ENCODE measurements around the gene NCKIPSD.

The NCKIPSD gene

GRCh38 chr3:48679411-48680391 lies 6.0 kb downstream of the NCKIPSD start:
- no peak for DNase-seq (ENCODE audit: low read depth in 3 of 3, low spot score in 1 of 3)

GRCh38 chr3:48678566-48679380 lies 6.9 kb downstream of the NCKIPSD start:
- DNase-seq (ENCODE audit: low read depth in 3 of 3, low spot score in 1 of 3) = no peak

GRCh38 chr3:48678056-48678455 lies 7.7 kb downstream of the NCKIPSD start:
- no peak for DNase-seq (ENCODE audit: low read depth in 3 of 3, low spot score in 1 of 3)

- DNase-seq (ENCODE audit: low read depth in 3 of 3, low spot score in 1 of 3) = no peak
These were observed 11.2 kb downstream of the NCKIPSD start for GRCh38 chr3:48674505-48674904.

GRCh38 chr3:48672522-48672921 lies 13.2 kb downstream of the NCKIPSD start:
- DNase-seq (ENCODE audit: low read depth in 3 of 3, low spot score in 1 of 3) = no peak

- no peak for DNase-seq (ENCODE audit: low read depth in 3 of 3, low spot score in 1 of 3)
These were observed 20.8 kb downstream of the NCKIPSD start for GRCh38 chr3:48664929-48665328.

GRCh38 chr3:48664313-48664644 lies 21.4 kb downstream of the NCKIPSD start:
- no peak for DNase-seq (ENCODE audit: low read depth in 3 of 3, low spot score in 1 of 3)

GRCh38 chr3:48663489-48664312 lies 22.0 kb downstream of the NCKIPSD start:
- peak; percentile 51 to 72 (median 67) for DNase-seq (ENCODE audit: low read depth in 3 of 3, low spot score in 1 of 3)

- peak in 1 of 3 donors; percentile 26 for DNase-seq (ENCODE audit: low read depth in 3 of 3, low spot score in 1 of 3)
These were observed 22.8 kb downstream of the NCKIPSD start, which contains the start of gene CELSR3 for GRCh38 chr3:48662753-48663488. CELSR3 (minus strand) TSS chr3:48662886; CDS start chr3:48662634, 252 bp downstream.

GRCh38 chr3:48662145-48662752 lies 23.5 kb downstream of the NCKIPSD start:
- DNase-seq (ENCODE audit: low read depth in 3 of 3, low spot score in 1 of 3) = no peak

- peak; percentile 31 to 70 (median 56) for DNase-seq (ENCODE audit: low read depth in 3 of 3, low spot score in 1 of 3)
These were observed 24.1 kb downstream of the NCKIPSD start for GRCh38 chr3:48661501-48662144.

- no peak for DNase-seq (ENCODE audit: low read depth in 3 of 3, low spot score in 1 of 3)
These were observed 24.8 kb downstream of the NCKIPSD start for GRCh38 chr3:48660800-48661400.

- DNase-seq (ENCODE audit: low read depth in 3 of 3, low spot score in 1 of 3) = no peak
These were observed 28.9 kb downstream of the NCKIPSD start for GRCh38 chr3:48656841-48657281.

- peak; percentile 61 to 82 (median 70) for DNase-seq (ENCODE audit: low read depth in 3 of 3, low spot score in 1 of 3)
These were observed 29.5 kb downstream of the NCKIPSD start for GRCh38 chr3:48656061-48656840.

- DNase-seq (ENCODE audit: low read depth in 3 of 3, low spot score in 1 of 3) = peak in 1 of 3 donors; percentile 21
These were observed 30.1 kb downstream of the NCKIPSD start for GRCh38 chr3:48655606-48656005.

GRCh38 chr3:48655063-48655462 lies 30.7 kb downstream of the NCKIPSD start:
- no peak for DNase-seq (ENCODE audit: low read depth in 3 of 3, low spot score in 1 of 3)

GRCh38 chr3:48652923-48653715 lies 32.6 kb downstream of the NCKIPSD start:
- no peak for DNase-seq (ENCODE audit: low read depth in 3 of 3, low spot score in 1 of 3)
